ENCODE results near the gene B3GNT7.

- TF ChIP-seq JUND (IDR thresholded peaks at IDR 0.05) (no peak), MAX (IDR thresholded peaks at IDR 0.05) (no peak), ZBTB33 (IDR thresholded peaks at IDR 0.05) (no peak), CTCF (IDR thresholded peaks at IDR 0.05; ENCODE audit: low read depth, low read length, missing input control) (no peak)
These were observed 38.5 kb upstream of the B3GNT7 start for GRCh38 chr2:231357048-231357447.

Measured in liver (tissue), 3 donors.